COR-L47 (cell line): Measurements from ENCODE around the gene C11orf91.
"Not testable (repeated sequence)": the region's sequence is repeated elsewhere in the genome, so short reads cannot be mapped to it uniquely, and the experiment has no call there.

Source experiments
- DNase-seq: peaks from one replicate; lab custom pipeline; 2025; lab: John Stamatoyannopoulos, UW

The C11orf91 gene

DNA sequence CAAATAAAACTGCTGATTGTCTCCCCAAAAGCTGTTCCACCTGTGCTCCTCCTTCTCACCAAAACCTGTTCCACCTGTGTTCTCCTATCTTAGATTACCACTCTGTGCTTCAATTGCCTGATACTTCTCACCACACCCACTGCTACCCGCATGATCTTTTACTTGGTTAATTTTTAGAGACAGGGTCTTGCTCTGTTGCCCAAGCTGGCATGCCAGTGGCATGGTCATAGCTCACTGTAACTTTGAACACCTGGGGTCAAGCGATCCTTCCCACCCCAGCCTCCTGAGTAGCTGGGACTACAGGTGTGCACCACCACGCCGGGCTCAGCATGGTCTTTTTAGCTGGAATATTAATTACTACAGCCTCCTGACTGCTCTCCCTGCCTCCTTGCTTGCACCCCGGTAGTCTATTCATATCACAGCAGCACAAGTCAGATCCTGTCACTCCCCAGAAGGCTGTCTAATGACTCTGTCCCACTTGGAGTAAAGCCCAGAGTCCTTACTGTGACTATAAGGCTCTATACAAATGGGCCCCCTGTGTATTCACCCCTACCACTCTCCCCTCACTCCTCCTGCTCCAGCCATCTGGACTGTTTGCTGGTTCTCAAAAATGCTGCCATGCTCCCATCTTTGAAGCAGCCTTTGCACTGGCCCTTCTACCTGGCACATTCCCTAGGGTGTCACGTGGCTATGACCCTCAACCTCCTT, 3.5 kb downstream of the C11orf91 start:
- DNase-seq = peak; percentile 19

DNA sequence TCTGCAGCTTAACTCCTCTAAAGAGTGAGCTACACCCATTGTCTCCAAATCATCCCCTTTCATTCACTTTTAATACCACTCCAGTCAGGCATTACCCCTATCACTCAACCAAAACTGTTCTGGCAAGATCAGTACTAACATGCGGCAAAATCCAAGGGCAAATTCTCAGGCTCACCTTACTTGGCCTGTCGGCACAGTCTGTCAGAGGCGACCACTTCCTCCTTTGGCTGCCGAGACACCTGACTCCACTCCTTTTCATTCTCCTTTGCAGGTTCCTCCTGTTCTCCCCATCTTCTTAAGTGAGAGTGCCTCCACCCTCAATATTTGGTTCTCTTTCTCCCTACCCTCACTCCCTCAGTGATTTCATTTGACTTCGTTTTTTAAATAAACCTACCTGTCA, 4.2 kb downstream of the C11orf91 start:
- DNase-seq = no peak

DNA sequence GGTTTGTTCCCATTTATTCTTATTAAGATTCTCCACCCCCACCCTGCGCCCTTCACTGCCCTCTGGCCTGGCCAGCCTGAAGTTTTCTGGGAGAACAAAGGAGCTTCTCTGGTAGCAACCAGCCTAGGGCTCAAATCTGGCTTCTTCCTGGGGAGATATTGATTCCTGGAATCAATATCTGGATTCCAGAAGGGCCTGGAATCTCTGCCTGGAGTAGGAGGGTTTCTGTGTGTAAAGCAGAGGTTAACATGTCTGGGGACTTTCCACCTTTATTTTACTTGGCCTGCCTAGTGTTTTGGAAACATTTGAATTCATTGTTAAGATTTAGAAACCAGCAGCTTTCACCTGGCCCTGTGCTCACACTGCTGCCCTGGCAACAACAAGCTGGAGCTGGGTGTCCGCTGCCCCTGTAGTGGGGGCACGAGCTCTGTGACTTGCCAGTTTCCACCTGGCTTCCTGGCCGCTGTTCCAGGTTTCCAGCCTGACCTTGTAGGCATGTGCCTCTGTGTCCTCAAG, 5.5 kb downstream of the C11orf91 start:
- DNase-seq = peak; percentile 31

DNA sequence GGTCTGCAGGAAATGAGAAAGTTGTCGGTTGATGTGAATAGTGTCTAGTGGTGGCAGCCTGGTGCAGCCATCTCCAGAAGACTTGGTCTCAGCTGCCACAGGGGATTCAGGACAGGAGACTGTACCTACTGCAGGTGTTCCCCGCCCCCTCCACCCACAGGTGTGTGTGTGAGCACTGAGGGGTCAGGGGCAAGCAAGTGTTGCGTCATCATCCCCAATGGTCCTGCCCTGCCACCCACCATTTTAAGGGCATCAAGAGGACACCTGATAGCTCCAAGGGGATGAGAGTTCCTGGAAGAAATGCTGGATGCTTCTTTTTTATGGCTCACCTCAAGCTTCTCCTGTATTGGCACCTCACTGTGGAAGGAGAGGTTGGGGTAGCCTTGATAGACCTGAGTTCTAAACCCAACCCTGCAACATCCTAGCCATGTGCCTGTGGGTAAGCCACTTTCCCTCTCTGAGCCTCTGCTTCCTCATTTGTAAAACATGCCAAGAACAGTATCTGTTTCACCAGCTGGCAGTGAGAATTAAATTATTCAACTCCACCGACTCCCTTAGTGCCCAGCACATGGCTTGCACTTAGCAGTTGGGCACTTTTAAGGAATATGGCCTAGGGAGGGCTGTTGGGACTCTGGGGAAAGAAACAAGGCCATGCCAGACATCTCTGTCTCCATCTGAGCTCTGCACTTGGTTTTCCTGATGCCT, 6.1 kb downstream of the C11orf91 start:
- no peak for DNase-seq

DNA sequence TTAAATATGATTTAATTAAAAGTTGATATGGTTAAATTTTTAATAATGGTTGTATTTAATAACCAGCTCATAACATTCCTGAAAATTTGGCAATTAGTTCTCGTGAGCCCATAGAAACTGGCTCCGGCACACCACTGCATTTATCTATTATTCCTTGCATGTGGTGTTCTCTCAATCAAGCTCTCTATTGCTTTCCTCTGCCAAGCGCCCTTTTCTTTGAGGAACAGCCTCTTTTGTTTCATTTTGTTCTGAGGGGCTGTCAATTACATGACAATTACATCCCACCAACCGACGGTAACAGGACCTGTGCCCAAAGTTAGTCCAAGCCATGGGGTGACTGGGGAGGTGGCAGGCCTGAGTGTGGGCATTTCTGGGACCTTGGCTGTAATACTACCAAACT, 8.1 kb downstream of the C11orf91 start:
- DNase-seq = no peak

DNA sequence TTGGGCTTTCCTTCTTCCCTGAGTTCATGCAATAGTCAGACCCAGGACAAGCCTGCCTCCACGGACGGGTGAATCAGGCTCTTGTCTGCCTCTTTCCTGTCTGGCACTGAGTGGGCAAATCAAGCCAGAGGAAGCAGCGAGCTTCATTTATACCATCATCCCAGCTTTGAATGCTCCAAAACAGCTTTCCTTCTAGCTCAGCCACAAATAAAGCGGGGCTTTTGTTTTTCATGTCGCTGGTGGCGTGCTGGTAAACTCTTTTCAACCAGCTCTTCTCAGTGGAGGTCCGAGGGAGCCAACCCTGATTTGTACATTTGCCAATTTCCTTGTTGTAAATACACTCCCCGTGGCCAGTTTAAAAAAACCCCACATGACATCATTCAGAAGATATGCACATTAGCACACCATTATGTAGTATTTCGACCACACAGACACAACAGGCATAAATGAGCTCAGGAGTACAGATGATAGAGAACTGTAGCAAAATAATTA, 8.6 kb downstream of the C11orf91 start:
- peak; percentile 91 for DNase-seq

DNA sequence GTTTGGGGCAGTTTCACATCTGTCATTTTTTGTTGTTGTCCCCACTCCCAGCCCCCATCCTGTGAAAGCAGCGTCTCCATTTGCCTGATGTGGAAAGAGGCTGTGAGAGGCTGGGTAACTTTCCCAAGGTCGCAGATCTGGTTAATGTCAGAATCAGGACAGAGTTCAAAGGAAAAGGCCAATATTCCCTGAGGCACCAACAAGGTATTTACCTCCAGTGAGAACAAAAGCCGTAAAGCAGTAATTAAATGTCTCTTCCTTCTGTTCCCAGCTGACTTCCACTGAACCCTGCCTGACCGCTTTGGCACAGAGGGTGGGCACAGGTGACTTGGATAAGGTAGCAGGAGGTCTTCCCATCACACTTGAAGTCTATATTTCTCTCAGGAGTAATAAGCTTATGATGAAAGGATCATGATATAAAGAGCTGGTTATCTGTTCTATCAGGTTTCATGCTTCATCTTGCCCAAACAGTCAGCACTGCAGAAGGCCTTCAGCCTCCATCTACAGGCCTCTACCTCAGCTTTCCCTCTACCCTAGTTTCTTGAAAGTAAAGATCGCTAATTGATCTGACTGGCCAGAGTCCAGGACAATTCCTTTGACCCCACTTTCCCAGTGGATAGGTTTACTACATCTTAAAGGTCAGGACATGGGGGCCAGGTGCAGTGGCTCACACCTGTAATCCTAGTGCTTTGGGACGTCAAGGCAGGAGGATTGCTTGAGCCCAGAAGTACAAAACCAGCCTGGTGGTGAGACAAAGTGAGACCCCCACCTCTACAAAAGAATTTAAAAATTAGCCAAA, 9.4 kb downstream of the C11orf91 start:
- DNase-seq = no peak

DNA sequence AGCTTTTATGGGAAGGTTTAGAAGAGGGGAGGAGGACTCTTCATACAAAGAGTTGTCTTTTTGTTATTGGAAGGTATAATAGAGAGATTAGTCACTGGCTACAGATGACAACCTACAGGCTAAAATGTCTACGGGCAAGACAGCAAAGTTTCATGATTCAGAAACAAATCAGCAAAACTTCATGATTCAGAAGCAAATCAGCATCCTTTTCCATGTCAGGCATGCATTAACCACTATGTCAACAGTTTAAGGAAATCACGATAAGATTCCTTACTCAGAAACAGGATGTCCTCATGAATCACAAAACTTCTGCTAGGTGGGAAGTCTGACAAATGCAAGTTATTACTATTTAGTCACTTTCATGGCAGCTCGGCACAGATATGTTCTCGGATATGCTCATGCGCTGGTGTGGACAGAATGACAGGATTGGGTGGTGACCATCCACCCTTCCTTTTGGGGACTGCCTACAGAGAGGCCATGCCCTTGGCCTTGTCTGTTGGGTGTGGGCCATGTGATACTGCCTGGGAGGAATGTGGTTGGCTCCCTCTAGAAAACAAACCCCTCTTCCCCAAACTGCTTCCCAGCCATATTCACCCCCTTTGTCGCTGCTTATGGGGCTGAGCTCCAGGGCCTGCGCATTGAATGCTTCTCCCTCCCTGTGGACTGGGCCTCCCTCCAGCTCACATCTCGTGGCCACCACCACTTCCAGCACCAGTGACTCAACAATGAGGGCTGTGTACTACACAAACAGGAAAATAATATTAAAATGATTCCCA, 10.1 kb downstream of the C11orf91 start:
- DNase-seq = no peak

DNA sequence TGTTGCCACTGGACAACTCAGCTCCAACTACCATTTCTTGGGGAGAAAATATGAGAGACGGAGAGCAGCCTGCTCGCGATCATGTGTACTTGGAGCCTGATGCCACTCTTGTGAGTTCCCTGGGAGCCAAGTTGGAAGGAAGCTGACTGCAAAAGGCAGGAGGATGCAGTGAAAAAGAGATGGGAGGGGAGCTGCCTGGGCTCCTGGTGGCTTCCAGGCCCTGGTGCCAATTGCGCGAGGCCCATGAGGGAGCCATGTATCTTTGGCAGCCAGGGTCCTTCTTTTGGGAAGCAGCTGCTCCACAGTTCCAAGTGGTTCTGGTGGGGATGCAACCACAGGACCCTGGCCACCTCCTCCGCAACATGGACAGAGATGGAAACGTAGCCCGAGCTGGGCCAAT, 11.1 kb downstream of the C11orf91 start:
- DNase-seq = no peak

DNA sequence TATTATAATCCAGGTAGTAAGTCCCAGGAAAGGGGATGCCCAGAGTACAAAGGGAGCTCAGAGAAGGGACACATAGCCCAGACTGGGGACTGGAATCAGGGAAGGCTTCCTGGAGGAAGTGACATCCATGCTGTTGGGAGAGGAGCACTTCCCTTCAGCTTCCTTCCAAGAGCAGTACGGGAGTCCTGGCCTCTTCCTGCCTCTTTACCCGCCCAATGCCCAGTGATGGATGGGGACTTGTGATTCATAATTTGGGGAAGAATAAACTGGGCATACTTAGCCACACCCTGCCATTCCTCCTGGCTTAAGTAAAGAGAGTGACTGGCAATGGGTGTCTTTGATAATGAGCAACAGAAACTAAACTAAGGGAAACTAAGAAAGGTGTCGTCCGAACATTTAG, 11.5 kb downstream of the C11orf91 start:
- no peak for DNase-seq

DNA sequence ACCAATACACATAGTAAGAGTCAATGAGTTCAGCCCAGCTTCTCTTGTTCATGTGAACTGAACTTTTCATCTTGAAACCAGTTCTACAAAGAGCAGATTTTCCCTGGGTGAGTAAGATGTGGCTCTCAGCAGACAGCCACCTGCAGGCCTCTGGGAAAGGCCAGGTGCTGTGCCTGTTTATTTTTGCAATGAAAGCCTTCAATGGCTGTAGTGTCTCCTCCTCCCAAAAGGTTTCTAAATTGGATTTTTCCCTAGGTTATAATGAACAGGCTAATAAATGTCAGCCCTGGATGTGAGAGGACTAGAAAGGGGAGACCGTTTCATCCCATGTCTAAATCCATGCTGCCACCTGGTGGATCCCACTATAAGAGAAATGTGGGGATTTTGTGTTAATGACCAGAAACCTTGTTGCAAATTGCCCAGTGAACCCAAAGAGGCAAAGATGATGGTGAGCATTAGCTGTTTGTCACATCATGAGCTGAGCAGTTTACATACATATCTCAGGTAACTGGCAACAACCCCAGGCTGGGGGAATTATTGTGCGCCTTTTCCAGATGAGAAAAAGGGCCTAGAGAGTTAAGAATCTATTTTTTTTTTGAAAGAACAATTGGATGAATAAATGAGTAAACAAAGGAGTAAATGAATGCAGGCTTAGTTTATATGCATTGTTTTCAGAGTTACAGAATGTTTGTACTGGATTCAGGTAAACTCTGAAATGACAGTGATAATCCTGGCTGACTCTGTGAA, 12.7 kb downstream of the C11orf91 start:
- DNase-seq = peak; percentile 66

DNA sequence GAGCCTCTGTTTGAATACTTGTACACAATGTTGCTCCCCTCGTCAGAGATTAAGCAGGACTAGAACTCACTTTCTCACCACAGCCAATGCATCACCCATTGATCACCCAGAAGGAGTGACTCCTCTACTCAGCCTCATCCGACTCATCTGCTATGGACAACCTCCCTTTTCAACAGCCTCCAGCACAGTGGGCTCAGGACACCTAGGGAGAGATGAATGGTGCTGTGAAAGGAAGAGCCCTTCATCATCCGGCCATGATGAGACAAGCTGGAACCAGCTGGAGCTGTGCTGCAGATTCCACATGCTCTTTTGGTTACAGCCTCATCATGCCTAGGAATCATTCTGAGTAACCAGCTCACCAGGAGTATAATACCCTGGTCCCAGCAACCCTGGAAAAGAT, 15.5 kb downstream of the C11orf91 start:
- DNase-seq = no peak

DNA sequence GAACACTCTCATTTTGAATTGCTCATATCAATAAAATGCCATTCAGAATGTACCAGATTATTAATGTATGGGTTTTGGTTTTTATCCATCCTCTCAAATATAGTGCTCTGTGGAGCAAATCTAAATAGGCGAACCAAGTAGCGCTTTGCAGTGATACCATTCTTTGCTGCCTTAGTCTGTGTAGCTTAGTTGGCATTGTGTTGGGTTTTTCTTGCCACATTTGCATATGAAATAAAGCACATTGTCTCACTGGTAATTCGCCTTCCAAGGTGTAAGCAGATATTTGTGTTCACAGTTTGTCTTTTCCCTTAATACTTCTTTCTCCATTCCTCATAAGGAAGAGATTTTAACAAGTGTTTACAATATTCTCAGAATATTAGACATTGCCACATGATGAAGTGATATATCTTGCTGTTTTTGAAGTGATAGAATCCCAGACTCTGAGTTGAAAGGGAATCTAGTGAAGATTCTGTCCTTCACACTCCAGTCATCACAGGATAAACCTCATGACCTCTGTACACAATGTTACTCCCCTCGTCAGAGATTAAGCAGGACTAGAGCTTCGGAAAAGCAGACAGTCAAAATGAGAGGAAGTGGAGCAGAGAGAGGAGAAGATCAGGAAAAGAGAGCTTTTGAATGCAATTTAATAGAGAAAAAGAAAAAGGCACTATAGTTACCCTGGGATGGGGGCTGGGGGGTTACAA, 16.5 kb downstream of the C11orf91 start:
- no peak for DNase-seq

DNA sequence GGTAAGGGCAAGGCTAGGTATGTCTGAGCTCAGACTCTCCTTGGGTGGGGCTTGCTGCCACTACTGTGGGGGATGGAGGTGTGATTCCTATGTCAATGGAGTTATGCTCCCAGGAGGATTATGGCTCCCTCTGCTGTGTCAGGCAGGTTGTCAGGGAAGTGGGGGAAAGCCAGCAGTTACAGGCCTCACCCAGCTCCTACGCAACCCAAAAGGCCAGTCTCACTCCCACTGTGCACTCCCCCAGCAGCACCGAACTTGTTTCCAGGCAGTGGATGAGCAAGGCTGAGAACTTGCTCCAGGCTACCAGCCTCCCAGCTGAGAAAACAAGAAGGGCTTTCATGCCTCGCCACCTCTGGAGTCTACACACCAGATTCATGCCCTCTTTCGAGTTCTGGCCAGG, 18.2 kb downstream of the C11orf91 start:
- DNase-seq = no peak

DNA sequence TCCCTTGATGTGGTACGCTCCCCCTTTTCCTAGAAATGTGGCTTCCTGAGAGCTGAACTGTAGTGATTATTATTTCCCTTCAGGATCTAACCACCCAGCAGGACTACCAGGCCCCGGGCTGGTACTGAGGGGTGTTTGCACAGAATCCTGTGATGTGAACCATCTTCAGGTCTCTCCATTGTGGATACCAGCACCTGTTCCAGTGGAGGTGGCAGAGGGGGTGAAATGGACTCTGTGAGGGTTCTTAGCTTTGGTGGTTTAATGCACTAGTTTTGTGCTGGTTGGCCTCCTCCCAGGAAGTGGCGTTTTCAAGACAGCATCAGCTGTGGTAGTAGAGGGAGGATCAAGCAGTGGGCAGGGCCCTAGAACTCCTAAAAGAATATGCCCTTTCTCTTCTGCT, 18.6 kb downstream of the C11orf91 start:
- DNase-seq = no peak

DNA sequence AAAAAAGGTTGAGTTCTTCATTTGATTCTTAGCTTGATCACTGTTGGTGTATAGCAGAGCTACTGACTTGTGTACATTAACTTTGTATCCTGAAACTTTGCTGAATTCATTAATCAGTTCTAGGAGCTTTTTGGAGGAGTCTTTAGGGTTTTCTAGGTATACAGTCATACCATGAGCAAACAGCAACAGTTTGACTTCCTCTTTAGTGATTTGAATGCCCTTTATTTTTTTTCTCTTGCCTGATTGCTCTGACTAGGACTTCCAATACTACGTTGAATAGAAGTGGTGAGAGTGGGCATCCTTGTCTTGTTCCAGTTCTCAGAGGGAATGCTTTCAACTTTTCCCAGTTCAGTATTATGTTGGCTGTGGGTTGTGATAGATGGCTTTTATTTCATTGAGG, 22.0 kb downstream of the C11orf91 start:
- not testable (repeated sequence) for DNase-seq

DNA sequence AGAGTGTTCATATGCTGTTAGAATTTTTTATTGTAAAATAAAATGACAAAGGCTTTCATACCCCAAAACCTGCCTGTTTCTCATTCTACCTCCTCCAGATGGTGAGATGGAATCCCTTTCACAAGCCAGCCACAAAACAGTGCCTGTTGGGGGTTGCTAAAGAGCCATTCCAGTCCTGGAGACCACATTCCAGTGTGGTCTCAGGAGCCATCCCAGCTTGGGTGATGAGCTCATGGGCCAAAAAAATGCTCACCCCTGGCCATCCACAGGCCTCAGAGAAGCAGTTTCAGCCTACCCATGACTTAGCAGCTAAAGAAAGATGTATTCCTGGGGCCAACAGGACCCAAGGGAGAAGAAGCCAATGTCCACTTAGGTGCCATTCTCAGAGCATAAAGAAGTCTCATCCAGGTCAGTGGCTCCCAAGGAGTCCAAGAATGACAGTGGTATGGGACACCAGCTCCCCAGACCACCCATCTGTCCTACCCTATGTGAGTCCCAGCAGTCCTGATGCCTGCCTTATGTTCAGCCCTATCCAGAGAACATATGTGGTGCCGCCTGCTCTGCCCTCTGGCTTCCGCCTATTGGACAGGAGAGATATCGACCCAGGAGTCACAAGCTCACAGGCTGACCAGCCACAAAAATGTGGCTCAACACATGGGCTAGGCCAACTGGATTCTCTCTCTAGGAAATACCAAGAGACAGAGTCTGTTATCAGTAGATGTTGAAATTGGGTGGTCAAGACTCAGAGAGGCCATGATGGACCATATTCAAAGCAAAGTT, 26.4 kb downstream of the C11orf91 start:
- DNase-seq = no peak

DNA sequence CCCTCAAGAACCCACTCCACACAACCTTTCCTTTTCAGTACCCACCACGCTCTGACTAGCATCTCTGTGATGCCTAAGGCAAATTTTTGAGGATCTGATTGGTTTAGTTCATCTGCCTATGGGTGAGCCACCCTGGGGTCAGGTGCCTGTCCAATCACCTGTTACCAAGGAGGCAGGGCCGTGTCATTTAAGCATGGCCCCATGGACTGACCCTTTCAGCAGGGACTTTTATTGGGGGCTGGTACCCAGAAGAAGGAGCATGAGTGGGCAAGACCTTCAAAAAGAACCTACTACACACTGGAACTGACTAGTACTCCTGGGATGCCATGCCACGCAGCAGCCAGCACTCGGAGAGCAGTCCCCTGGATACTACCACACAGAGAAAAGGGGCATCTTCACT, 28.4 kb downstream of the C11orf91 start:
- DNase-seq = no peak

DNA sequence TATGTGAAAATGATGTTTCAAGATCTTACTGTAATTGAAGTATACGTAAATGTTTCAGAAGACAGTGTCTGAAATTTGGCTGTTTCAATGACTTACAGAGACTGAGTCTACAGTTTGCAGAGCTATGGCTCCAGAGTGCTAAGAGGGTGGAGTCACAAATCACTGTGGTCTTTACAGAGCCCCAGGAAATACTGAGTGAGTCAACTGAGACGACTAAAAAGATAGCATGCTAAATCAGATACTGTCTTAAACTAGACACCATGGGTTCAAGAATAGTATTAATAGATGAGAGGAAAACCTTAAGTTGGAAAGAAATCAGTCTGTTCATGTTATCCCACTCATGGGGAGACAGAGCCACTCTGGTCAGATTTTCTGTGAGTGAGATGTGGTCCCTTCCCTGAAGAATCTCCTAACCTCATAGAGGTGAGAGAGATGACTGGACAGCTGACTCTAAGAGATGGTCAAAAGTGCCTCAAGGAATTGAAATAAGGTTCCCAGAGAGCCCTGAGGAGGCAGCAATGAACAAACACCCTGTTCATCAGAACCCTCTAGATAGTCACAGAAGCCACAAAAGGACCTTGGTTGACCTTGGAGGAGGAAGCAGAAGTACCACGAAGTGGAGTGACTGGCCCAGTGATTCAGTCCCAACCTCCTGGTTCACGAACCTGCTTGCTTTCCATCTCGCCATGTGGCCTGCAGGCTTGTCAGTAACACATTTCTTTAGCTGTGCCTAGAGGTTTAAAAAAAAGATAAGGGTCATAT, 30.2 kb downstream of the C11orf91 start:
- no peak for DNase-seq
